NCI-H226 (cell line): Measurements from ENCODE around the gene SCARB1.

Source experiments
- DNase-seq: peaks from one replicate; pipeline ENCODE4 v3.0.0-alpha.2; 2015

Gene SCARB1

GRCh38 chr12:124742678-124743077, 121.0 kb downstream of the SCARB1 start:
- no peak for DNase-seq

- DNase-seq: no peak
Measured at GRCh38 chr12:124742111-124742510, 121.6 kb downstream of the SCARB1 start.

- no peak for DNase-seq
Measured at GRCh38 chr12:124741211-124741610, 122.5 kb downstream of the SCARB1 start.

GRCh38 chr12:124740691-124741137, 123.0 kb downstream of the SCARB1 start:
- DNase-seq: no peak

- no peak for DNase-seq
Measured at GRCh38 chr12:124739953-124740561, 123.6 kb downstream of the SCARB1 start.

GRCh38 chr12:124738636-124739467, 124.8 kb downstream of the SCARB1 start:
- DNase-seq: no peak

- DNase-seq: no peak
Measured at GRCh38 chr12:124737772-124738635, 125.7 kb downstream of the SCARB1 start.

- no peak for DNase-seq
Measured at GRCh38 chr12:124737040-124737419, 126.6 kb downstream of the SCARB1 start.

- no peak for DNase-seq
Measured at GRCh38 chr12:124736115-124737039, 127.3 kb downstream of the SCARB1 start.

- DNase-seq: no peak
Measured at GRCh38 chr12:124734224-124734788, 129.4 kb downstream of the SCARB1 start.

GRCh38 chr12:124733086-124733485, 130.6 kb downstream of the SCARB1 start:
- DNase-seq: no peak

GRCh38 chr12:124732275-124733075, 131.2 kb downstream of the SCARB1 start:
- DNase-seq: no peak

GRCh38 chr12:124731869-124732268, 131.8 kb downstream of the SCARB1 start:
- DNase-seq: no peak

GRCh38 chr12:124730455-124730932, 133.2 kb downstream of the SCARB1 start:
- DNase-seq: no peak

- no peak for DNase-seq
Measured at GRCh38 chr12:124727922-124728321, 135.7 kb downstream of the SCARB1 start.

GRCh38 chr12:124727264-124727800, 136.3 kb downstream of the SCARB1 start:
- no peak for DNase-seq
